Measurements from ENCODE around the gene SYDE1. TPM values are rescaled to one million over a fixed set of nuclear protein-coding genes. Genes with fewer than 3 reads are reported as not detected.

Gene SYDE1
- total and polyA plus RNA-seq, 2 of the 4 experiments (the other 2 are of a cell fraction): 19.4 to 64.9 TPM

- POLR2A ChIA-PET (ENCODE audit: unreplicated experiment): no interaction called here
- Histone ChIP-seq H3K36me3 (ENCODE audit: control insufficient read depth, insufficient read depth, low read length) (no peaks in the 10 kb centered on the region), H3K79me1 (ENCODE audit: low read depth in 1 of 2, low read length in 2 of 2) (no peaks in the 10 kb centered on the region), H3K23ac (ENCODE audit: low read depth, low read length) (no peak overlapping the region), H3K56ac (ENCODE audit: extremely low read depth, insufficient read depth, low read length) (no peak overlapping the region), H3K4me3 (ENCODE audit: insufficient read depth, low read depth, low read length) (no peak overlapping the region), H3K27me3 (ENCODE audit: control insufficient read depth, insufficient read depth, low read length) (no peaks in the 10 kb centered on the region), H3K14ac (replicated peaks; ENCODE audit: low read depth, low read length) (no peak overlapping the region), H3K9me3 (ENCODE audit: control insufficient read depth, insufficient read depth, low read length) (peaks cover 15% of the 10 kb centered on the region), H3K4ac (ENCODE audit: low read depth, low read length) (peak overlapping the region; percentile 15; the same call in 1 of the 2 replicates), H2BK15ac (ENCODE audit: low read depth, low read length) (no peak overlapping the region), H2BK20ac (ENCODE audit: low read depth, low read length) (no peak overlapping the region), H3K18ac (ENCODE audit: low read depth, low read length) (no peak overlapping the region), H2BK5ac (ENCODE audit: low read depth, low read length, poor library complexity, severe bottlenecking) (no peak overlapping the region), H4K5ac (ENCODE audit: low read depth, low read length) (no peak overlapping the region), H2BK120ac (ENCODE audit: low read depth, low read length) (no peak overlapping the region), H4K91ac (ENCODE audit: insufficient read depth, low read depth, low read length) (0 out of 2 replicates have a peak overlapping the region, but pooled peaks have one; percentile 12), H2AK9ac (replicated peaks; ENCODE audit: low read depth, low read length, poor library complexity) (no peak overlapping the region), H3K4me2 (ENCODE audit: low read depth, low read length) (no peak overlapping the region), H4K20me1 (ENCODE audit: insufficient read depth, low read length) (no peaks in the 10 kb centered on the region), H3K9ac (ENCODE audit: low read depth, low read length) (no peak overlapping the region), H4K8ac (ENCODE audit: low read depth in 2 of 2, low read length in 2 of 2) (no peak overlapping the region), H2AK5ac (ENCODE audit: low read depth, low read length) (no peak overlapping the region; the same call in 1 of the 2 replicates), H3K4me1 (ENCODE audit: control insufficient read depth, insufficient read depth, low read length) (peaks cover 9% of the 10 kb centered on the region), H2AFZ (replicated peaks; ENCODE audit: low read length, poor library complexity) (no peak overlapping the region), H3K9me1 (ENCODE audit: insufficient read depth, low read length) (0 out of 2 replicates have a peak, but pooled peaks cover 2% of the 10 kb centered on the region), H3K27ac (ENCODE audit: insufficient read depth, low read length) (no peak overlapping the region)
- CTCF ChIA-PET: no interaction called here
- dilution Hi-C loops (cut with HindIII; ENCODE audit: low sequenced_read_pairs, unreplicated experiment): no loop called here
- DNase-seq (no peak), ATAC-seq (ENCODE audit: low read depth) (no peak)
- WGBS, 2 experiments (ENCODE audit: extremely low coverage in 2 of 2, insufficient read length in 1 of 2): 97% methylated on average over 17 of the region's 25 CpGs; no CpG with 5 or more reads in 1 of the 2 experiments
- intact Hi-C loops (cut with micrococcal nuclease): no loop called here
- in situ Hi-C loops (cut with MboI; ENCODE audit: low sequenced_read_pairs): no loop called here
- no TSS peak for BruUV-seq (replicated peaks)
- TF ChIP-seq SMC3 (IDR thresholded peaks at IDR 0.05; ENCODE audit: low read depth, low read length) (no peak), RCOR1 (IDR thresholded peaks at IDR 0.05; ENCODE audit: insufficient replicate concordance, low read length) (no peak), NFE2L2 (IDR thresholded peaks at IDR 0.05; ENCODE audit: low read depth, low read length) (no peak), MAFK (IDR thresholded peaks at IDR 0.05; ENCODE audit: low read depth, low read length) (no peak)
Observed at GRCh38 chr19:15141143-15141542, 33.9 kb downstream of the SYDE1 start.

All from IMR-90 (cell line).